ENCODE measurements around the gene BAIAP2L1.

GRCh38 chr7:98395951-98396350, 4.9 kb downstream of the BAIAP2L1 start:
- no peak for TF ChIP-seq POLR2A (IDR thresholded peaks at IDR 0.05; ENCODE audit: low read depth, low read length)
- TF ChIP-seq CTCF (IDR thresholded peaks at IDR 0.05; ENCODE audit: extremely low read depth in 1 of 2, insufficient read depth in 1 of 2, low read depth in 1 of 2, low read length in 2 of 2): no peak
- TF ChIP-seq POLR2AphosphoS5 (IDR thresholded peaks at IDR 0.05; ENCODE audit: insufficient read depth, low read depth, low read length): no peak
- TF ChIP-seq FOS (IDR thresholded peaks at IDR 0.05; ENCODE audit: borderline replicate concordance, insufficient read depth, low read length): no peak
- TF ChIP-seq EZH2 (IDR thresholded peaks at IDR 0.05; ENCODE audit: borderline replicate concordance, low read depth, low read length, severe bottlenecking): no peak
- no peak for TF ChIP-seq MAX (IDR thresholded peaks at IDR 0.05; ENCODE audit: insufficient read depth, insufficient read length)
- no peak for TF ChIP-seq GATA2 (IDR thresholded peaks at IDR 0.05; ENCODE audit: insufficient read depth, insufficient read length, low read depth, low read length)

Data from endothelial cell of umbilical vein (primary cell).